T-helper 9 cell (primary cell): ENCODE results near the gene FANCC.

ENCODE experiments used
- DNase-seq: peaks from one replicate; pipeline ENCODE4 v3.0.0-alpha.2; 2020

Gene FANCC

GRCh38 chr9:95096381-95096780 lies 221.1 kb downstream of the FANCC start:
- no peak for DNase-seq

- DNase-seq: no peak
Measured at GRCh38 chr9:95095641-95096355, 221.7 kb downstream of the FANCC start.

- DNase-seq: no peak
Measured at GRCh38 chr9:95094002-95094401, 223.5 kb downstream of the FANCC start.

GRCh38 chr9:95093586-95093985 lies 223.9 kb downstream of the FANCC start:
- DNase-seq: no peak

- DNase-seq: no peak
Measured at GRCh38 chr9:95092262-95093072, 225.0 kb downstream of the FANCC start.

- no peak for DNase-seq
Measured at GRCh38 chr9:95091601-95092261, 225.8 kb downstream of the FANCC start.

GRCh38 chr9:95090871-95091577 lies 226.5 kb downstream of the FANCC start:
- no peak for DNase-seq

GRCh38 chr9:95090023-95090791 lies 227.3 kb downstream of the FANCC start:
- DNase-seq: no peak

GRCh38 chr9:95089257-95090022 lies 228.1 kb downstream of the FANCC start:
- DNase-seq: no peak

- no peak for DNase-seq
Measured at GRCh38 chr9:95088421-95089161, 228.9 kb downstream of the FANCC start.

GRCh38 chr9:95087659-95088242 lies 229.8 kb downstream of the FANCC start:
- DNase-seq: no peak

- no peak for DNase-seq
Measured at GRCh38 chr9:95086564-95086955, 230.9 kb downstream of the FANCC start.

- no peak for DNase-seq
Measured at GRCh38 chr9:95085861-95086563, 231.5 kb downstream of the FANCC start.

- no peak for DNase-seq
Measured at GRCh38 chr9:95085036-95085770, 232.3 kb downstream of the FANCC start.

GRCh38 chr9:95084254-95084934 lies 233.1 kb downstream of the FANCC start:
- DNase-seq: no peak

- DNase-seq: no peak
Measured at GRCh38 chr9:95083086-95083768, 234.3 kb downstream of the FANCC start.

GRCh38 chr9:95082401-95083084 lies 235.0 kb downstream of the FANCC start:
- DNase-seq: no peak
